ENCODE data around the gene CADM2.

The CADM2 gene

GRCh38 chr3:85631070-85631469 lies 672.3 kb downstream of the CADM2 start:
- Histone ChIP-seq H3K9ac (ENCODE audit: low read depth, low read length) (no peak overlapping the region), H3K36me3 (ENCODE audit: insufficient read depth, low read length) (no peaks in the 10 kb centered on the region), H3K4me2 (ENCODE audit: low read length) (no peak overlapping the region), H3K27me3 (ENCODE audit: control insufficient read depth, insufficient read depth, low read length) (no peaks in the 10 kb centered on the region), H3K9me3 (replicated peaks; ENCODE audit: low read length) (no peaks in the 10 kb centered on the region), H3K4me3 (ENCODE audit: low read length) (no peak overlapping the region), H3K4me1 (ENCODE audit: control insufficient read depth, insufficient read depth, low read length) (no peaks in the 10 kb centered on the region)

GRCh38 chr3:85632921-85633320 lies 674.1 kb downstream of the CADM2 start:
- Histone ChIP-seq H3K4me3 (ENCODE audit: low read length) (no peak overlapping the region), H3K4me2 (ENCODE audit: low read length) (no peak overlapping the region), H3K4me1 (ENCODE audit: control insufficient read depth, insufficient read depth, low read length) (no peaks in the 10 kb centered on the region), H3K9ac (ENCODE audit: low read depth, low read length) (no peak overlapping the region), H3K36me3 (ENCODE audit: insufficient read depth, low read length) (no peaks in the 10 kb centered on the region), H3K9me3 (replicated peaks; ENCODE audit: low read length) (no peaks in the 10 kb centered on the region), H3K27me3 (ENCODE audit: control insufficient read depth, insufficient read depth, low read length) (no peaks in the 10 kb centered on the region)

GRCh38 chr3:85652360-85652759 lies 693.6 kb downstream of the CADM2 start:
- Histone ChIP-seq H3K4me1 (ENCODE audit: control insufficient read depth, insufficient read depth, low read length) (no peaks in the 10 kb centered on the region), H3K9ac (ENCODE audit: low read depth, low read length) (no peak overlapping the region), H3K36me3 (ENCODE audit: insufficient read depth, low read length) (no peaks in the 10 kb centered on the region), H3K4me3 (ENCODE audit: low read length) (no peak overlapping the region), H3K4me2 (ENCODE audit: low read length) (no peak overlapping the region), H3K9me3 (replicated peaks; ENCODE audit: low read length) (no peaks in the 10 kb centered on the region), H3K27me3 (ENCODE audit: control insufficient read depth, insufficient read depth, low read length) (no peaks in the 10 kb centered on the region)

GRCh38 chr3:85660451-85660850 lies 701.7 kb downstream of the CADM2 start:
- Histone ChIP-seq H3K4me1 (ENCODE audit: control insufficient read depth, insufficient read depth, low read length) (no peaks in the 10 kb centered on the region), H3K27me3 (ENCODE audit: control insufficient read depth, insufficient read depth, low read length) (no peaks in the 10 kb centered on the region), H3K4me3 (ENCODE audit: low read length) (no peak overlapping the region), H3K9ac (ENCODE audit: low read depth, low read length) (no peak overlapping the region), H3K36me3 (ENCODE audit: insufficient read depth, low read length) (no peaks in the 10 kb centered on the region), H3K9me3 (replicated peaks; ENCODE audit: low read length) (no peaks in the 10 kb centered on the region), H3K4me2 (ENCODE audit: low read length) (no peak overlapping the region)

- Histone ChIP-seq H3K4me2 (ENCODE audit: low read length) (no peak overlapping the region), H3K4me1 (ENCODE audit: control insufficient read depth, insufficient read depth, low read length) (no peaks in the 10 kb centered on the region), H3K36me3 (ENCODE audit: insufficient read depth, low read length) (no peaks in the 10 kb centered on the region), H3K4me3 (ENCODE audit: low read length) (no peak overlapping the region), H3K9ac (ENCODE audit: low read depth, low read length) (no peak overlapping the region), H3K9me3 (replicated peaks; ENCODE audit: low read length) (no peaks in the 10 kb centered on the region), H3K27me3 (ENCODE audit: control insufficient read depth, insufficient read depth, low read length) (no peaks in the 10 kb centered on the region)
These were observed 703.7 kb downstream of the CADM2 start for GRCh38 chr3:85662462-85662861.

- H3K36me3 ChIP-seq (ENCODE audit: insufficient read depth, low read length) = no peaks in the 10 kb centered on the region
- H3K27me3 ChIP-seq (ENCODE audit: control insufficient read depth, insufficient read depth, low read length) = no peaks in the 10 kb centered on the region
- no peak overlapping the region for H3K4me3 ChIP-seq (ENCODE audit: low read length)
- peaks cover 5% of the 10 kb centered on the region for H3K4me1 ChIP-seq (ENCODE audit: control insufficient read depth, insufficient read depth, low read length)
- no peaks in the 10 kb centered on the region for H3K9me3 ChIP-seq (replicated peaks; ENCODE audit: low read length)
- no peak overlapping the region for H3K9ac ChIP-seq (ENCODE audit: low read depth, low read length)
- no peak overlapping the region for H3K4me2 ChIP-seq (ENCODE audit: low read length)
These were observed 709.0 kb downstream of the CADM2 start for GRCh38 chr3:85667744-85668143.

GRCh38 chr3:85670634-85671205 lies 711.9 kb downstream of the CADM2 start:
- Histone ChIP-seq H3K9me3 (replicated peaks; ENCODE audit: low read length) (no peaks in the 10 kb centered on the region), H3K4me3 (ENCODE audit: low read length) (no peak overlapping the region), H3K9ac (ENCODE audit: low read depth, low read length) (no peak overlapping the region), H3K27me3 (ENCODE audit: control insufficient read depth, insufficient read depth, low read length) (no peaks in the 10 kb centered on the region), H3K4me2 (ENCODE audit: low read length) (no peak overlapping the region), H3K4me1 (ENCODE audit: control insufficient read depth, insufficient read depth, low read length) (peaks cover 5% of the 10 kb centered on the region), H3K36me3 (ENCODE audit: insufficient read depth, low read length) (no peaks in the 10 kb centered on the region)

GRCh38 chr3:85672761-85673160 lies 714.0 kb downstream of the CADM2 start:
- Histone ChIP-seq H3K4me3 (ENCODE audit: low read length) (no peak overlapping the region), H3K36me3 (ENCODE audit: insufficient read depth, low read length) (no peaks in the 10 kb centered on the region), H3K27me3 (ENCODE audit: control insufficient read depth, insufficient read depth, low read length) (no peaks in the 10 kb centered on the region), H3K9ac (ENCODE audit: low read depth, low read length) (no peak overlapping the region), H3K4me1 (ENCODE audit: control insufficient read depth, insufficient read depth, low read length) (peaks cover 5% of the 10 kb centered on the region), H3K4me2 (ENCODE audit: low read length) (no peak overlapping the region), H3K9me3 (replicated peaks; ENCODE audit: low read length) (no peaks in the 10 kb centered on the region)

GRCh38 chr3:85678713-85679112 lies 719.9 kb downstream of the CADM2 start:
- Histone ChIP-seq H3K4me1 (ENCODE audit: control insufficient read depth, insufficient read depth, low read length) (peaks cover 15% of the 10 kb centered on the region), H3K27me3 (ENCODE audit: control insufficient read depth, insufficient read depth, low read length) (no peaks in the 10 kb centered on the region), H3K4me3 (ENCODE audit: low read length) (no peak overlapping the region), H3K9me3 (replicated peaks; ENCODE audit: low read length) (no peaks in the 10 kb centered on the region), H3K36me3 (ENCODE audit: insufficient read depth, low read length) (no peaks in the 10 kb centered on the region), H3K4me2 (ENCODE audit: low read length) (no peak overlapping the region), H3K9ac (ENCODE audit: low read depth, low read length) (no peak overlapping the region)

GRCh38 chr3:85681906-85682305 lies 723.1 kb downstream of the CADM2 start:
- Histone ChIP-seq H3K4me3 (ENCODE audit: low read length) (no peak overlapping the region), H3K4me2 (ENCODE audit: low read length) (no peak overlapping the region), H3K27me3 (ENCODE audit: control insufficient read depth, insufficient read depth, low read length) (no peaks in the 10 kb centered on the region), H3K4me1 (ENCODE audit: control insufficient read depth, insufficient read depth, low read length) (peaks cover 15% of the 10 kb centered on the region), H3K9ac (ENCODE audit: low read depth, low read length) (no peak overlapping the region), H3K36me3 (ENCODE audit: insufficient read depth, low read length) (no peaks in the 10 kb centered on the region), H3K9me3 (replicated peaks; ENCODE audit: low read length) (no peaks in the 10 kb centered on the region)

- Histone ChIP-seq H3K4me1 (ENCODE audit: control insufficient read depth, insufficient read depth, low read length) (no peaks in the 10 kb centered on the region), H3K4me3 (ENCODE audit: low read length) (no peak overlapping the region), H3K4me2 (ENCODE audit: low read length) (no peak overlapping the region), H3K9me3 (replicated peaks; ENCODE audit: low read length) (no peaks in the 10 kb centered on the region), H3K27me3 (ENCODE audit: control insufficient read depth, insufficient read depth, low read length) (no peaks in the 10 kb centered on the region), H3K9ac (ENCODE audit: low read depth, low read length) (no peak overlapping the region), H3K36me3 (ENCODE audit: insufficient read depth, low read length) (no peaks in the 10 kb centered on the region)
These were observed 732.4 kb downstream of the CADM2 start for GRCh38 chr3:85691196-85691595.

- H3K9ac ChIP-seq (ENCODE audit: low read depth, low read length) = no peak overlapping the region
- H3K4me3 ChIP-seq (ENCODE audit: low read length) = no peak overlapping the region
- no peaks in the 10 kb centered on the region for H3K27me3 ChIP-seq (ENCODE audit: control insufficient read depth, insufficient read depth, low read length)
These were observed 738.4 kb downstream of the CADM2 start for GRCh38 chr3:85697156-85697555.

More at GRCh38 chr3:85697156-85697555, 738.4 kb downstream of the CADM2 start:
- no peaks in the 10 kb centered on the region for H3K4me1 ChIP-seq (ENCODE audit: control insufficient read depth, insufficient read depth, low read length)
- no peaks in the 10 kb centered on the region for H3K9me3 ChIP-seq (replicated peaks; ENCODE audit: low read length)
- H3K4me2 ChIP-seq (ENCODE audit: low read length) = no peak overlapping the region
- H3K36me3 ChIP-seq (ENCODE audit: insufficient read depth, low read length) = no peaks in the 10 kb centered on the region
